Adrenal gland (tissue), 5 donors: ENCODE results near the gene GPRC5A.

Experiments used
- POLR2A ChIP-seq, 2 donors: fragments of 450-650 bp; IDR thresholded peaks; one replicate each; pipeline ENCODE4 v1.6.1; 2017; ENCODE audit warnings: antibody characterized with exemption in 2 of 2, mild to moderate bottlenecking in 2 of 2, moderate library complexity in 1 of 2
- TF ChIP-seq, protein P1 (sequence below), 6 experiments: fragments of 450-650 bp in 4 of 6; fragments of 200-600 bp in 2 of 6; sonication (generic) in 1 of 6; IDR thresholded peaks; 1 replicate in 5 of 6; 2 replicates in 1 of 6; pipeline versions ENCODE4 v1.5.1 to v1.8.0; 2016 to 2021; ENCODE audit warnings: antibody characterized with exemption in 6 of 6, mild to moderate bottlenecking in 2 of 6, moderate library complexity in 1 of 6
- donor health status: DM: no; HTN: no; CAD: no.

DNA sequence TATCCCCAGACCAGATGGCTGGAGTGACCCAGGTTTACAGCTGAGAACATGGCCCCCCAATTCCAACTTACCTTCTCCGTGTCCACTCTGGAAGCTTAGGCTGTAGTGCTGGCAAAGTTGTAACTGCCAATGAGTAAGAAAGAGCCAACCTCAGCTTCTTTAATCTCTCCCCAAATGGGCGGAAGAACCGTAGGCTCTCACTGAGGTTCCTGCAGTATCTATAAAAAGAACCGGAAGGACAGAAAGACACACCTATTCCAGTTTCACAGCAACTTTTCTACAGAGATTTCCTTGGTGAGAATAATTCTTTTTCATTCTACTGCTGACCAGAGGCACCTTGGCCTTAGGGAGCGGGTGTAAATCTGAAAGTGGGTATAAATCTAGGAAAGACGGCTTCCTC is 60.7 kb downstream of the GPRC5A start, which contains the start of gene GPRC5D:
- no peak for TF ChIP-seq POLR2A (IDR thresholded peaks at IDR 0.05)
- TF ChIP-seq, protein P1, sequence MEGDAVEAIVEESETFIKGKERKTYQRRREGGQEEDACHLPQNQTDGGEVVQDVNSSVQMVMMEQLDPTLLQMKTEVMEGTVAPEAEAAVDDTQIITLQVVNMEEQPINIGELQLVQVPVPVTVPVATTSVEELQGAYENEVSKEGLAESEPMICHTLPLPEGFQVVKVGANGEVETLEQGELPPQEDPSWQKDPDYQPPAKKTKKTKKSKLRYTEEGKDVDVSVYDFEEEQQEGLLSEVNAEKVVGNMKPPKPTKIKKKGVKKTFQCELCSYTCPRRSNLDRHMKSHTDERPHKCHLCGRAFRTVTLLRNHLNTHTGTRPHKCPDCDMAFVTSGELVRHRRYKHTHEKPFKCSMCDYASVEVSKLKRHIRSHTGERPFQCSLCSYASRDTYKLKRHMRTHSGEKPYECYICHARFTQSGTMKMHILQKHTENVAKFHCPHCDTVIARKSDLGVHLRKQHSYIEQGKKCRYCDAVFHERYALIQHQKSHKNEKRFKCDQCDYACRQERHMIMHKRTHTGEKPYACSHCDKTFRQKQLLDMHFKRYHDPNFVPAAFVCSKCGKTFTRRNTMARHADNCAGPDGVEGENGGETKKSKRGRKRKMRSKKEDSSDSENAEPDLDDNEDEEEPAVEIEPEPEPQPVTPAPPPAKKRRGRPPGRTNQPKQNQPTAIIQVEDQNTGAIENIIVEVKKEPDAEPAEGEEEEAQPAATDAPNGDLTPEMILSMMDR (IDR thresholded peaks at IDR 0.05), result no peak
